ENCODE data around the gene RPTOR.

DNA sequence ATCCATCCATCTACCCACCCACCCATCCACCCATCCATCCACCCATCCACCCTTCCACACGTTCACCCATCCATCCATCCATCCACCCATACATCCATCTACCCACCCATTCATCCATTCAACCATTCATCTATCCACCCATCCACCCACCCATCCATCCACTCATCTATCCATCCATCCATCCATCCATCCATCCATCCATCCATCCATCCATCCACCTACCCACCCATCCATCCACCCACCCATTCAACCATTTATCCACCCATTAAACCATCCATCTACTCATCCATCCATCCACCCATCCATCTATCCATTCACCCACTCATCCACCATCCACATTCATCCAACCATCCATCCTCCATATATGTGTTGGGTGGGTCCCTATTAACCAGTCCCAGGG, 26.2 kb upstream of the RPTOR start:
- TF ChIP-seq POLR2AphosphoS5 (IDR thresholded peaks at IDR 0.05) = no peak
- TF ChIP-seq, protein P1, sequence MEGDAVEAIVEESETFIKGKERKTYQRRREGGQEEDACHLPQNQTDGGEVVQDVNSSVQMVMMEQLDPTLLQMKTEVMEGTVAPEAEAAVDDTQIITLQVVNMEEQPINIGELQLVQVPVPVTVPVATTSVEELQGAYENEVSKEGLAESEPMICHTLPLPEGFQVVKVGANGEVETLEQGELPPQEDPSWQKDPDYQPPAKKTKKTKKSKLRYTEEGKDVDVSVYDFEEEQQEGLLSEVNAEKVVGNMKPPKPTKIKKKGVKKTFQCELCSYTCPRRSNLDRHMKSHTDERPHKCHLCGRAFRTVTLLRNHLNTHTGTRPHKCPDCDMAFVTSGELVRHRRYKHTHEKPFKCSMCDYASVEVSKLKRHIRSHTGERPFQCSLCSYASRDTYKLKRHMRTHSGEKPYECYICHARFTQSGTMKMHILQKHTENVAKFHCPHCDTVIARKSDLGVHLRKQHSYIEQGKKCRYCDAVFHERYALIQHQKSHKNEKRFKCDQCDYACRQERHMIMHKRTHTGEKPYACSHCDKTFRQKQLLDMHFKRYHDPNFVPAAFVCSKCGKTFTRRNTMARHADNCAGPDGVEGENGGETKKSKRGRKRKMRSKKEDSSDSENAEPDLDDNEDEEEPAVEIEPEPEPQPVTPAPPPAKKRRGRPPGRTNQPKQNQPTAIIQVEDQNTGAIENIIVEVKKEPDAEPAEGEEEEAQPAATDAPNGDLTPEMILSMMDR (IDR thresholded peaks at IDR 0.05) = no peak

All from upper lobe of left lung (tissue), 4 donors.